PC-3 (cell line): ENCODE results near the gene DOK5.

ENCODE experiments used
- CTCF ChIP-seq: fragments of 300-600 bp; sonication (generic); conservative IDR thresholded peaks from 2 replicates; pipeline ENCODE4 v1.5.1; 2017; ENCODE audit warnings: antibody characterized with exemption, low read depth, mild to moderate bottlenecking, low read length
- EZH2 ChIP-seq: fragments of 300-600 bp; sonication (generic); IDR thresholded peaks from one replicate; pipeline ENCODE4 v1.6.1; 2017; ENCODE audit warnings: antibody characterized with exemption, mild to moderate bottlenecking, low read length; ENCODE audit not compliant: unreplicated experiment
- EZH2phosphoT487 ChIP-seq: fragments of 300-600 bp; sonication (generic); IDR thresholded peaks from 2 replicates; pipeline ENCODE4 v1.6.1; 2018; ENCODE audit warnings: mild to moderate bottlenecking, antibody characterized with exemption, low read length, borderline replicate concordance

GRCh38 chr20:54629632-54630031, 154.2 kb downstream of the DOK5 start:
- TF ChIP-seq CTCF (no peak), EZH2 (no peak), EZH2phosphoT487 (no peak)
